Muscle of leg (tissue), 11 donors: ENCODE measurements around the gene ZNF500. TPM values are rescaled to one million over a fixed set of nuclear protein-coding genes. Genes with fewer than 3 reads are reported as not detected.

Experiments
- DNase-seq: peaks from one replicate; pipeline ENCODE4 v3.0.0; 2013
- H3K27ac ChIP-seq: one replicate; pipeline ENCODE4 v1.5.1; 2013; ENCODE audit warnings: mild to moderate bottlenecking, low read length, control low read depth
- H3K27me3 ChIP-seq: one replicate; pipeline ENCODE4 v1.6.1; 2013; ENCODE audit warnings: low read length; ENCODE audit not compliant: control insufficient read depth, insufficient read depth
- H3K36me3 ChIP-seq: one replicate; pipeline ENCODE4 v1.6.1; 2013; ENCODE audit warnings: low read length; ENCODE audit not compliant: control insufficient read depth, insufficient read depth
- H3K4me1 ChIP-seq: one replicate; pipeline ENCODE4 v1.6.1; 2013; ENCODE audit warnings: low read length; ENCODE audit not compliant: control insufficient read depth, insufficient read depth
- H3K4me3 ChIP-seq: one replicate; pipeline ENCODE4 v1.5.1; 2013; ENCODE audit warnings: low read length, control low read depth
- H3K9me3 ChIP-seq: replicated peaks from 2 replicates; pipeline ENCODE4 v1.6.1; 2013; ENCODE audit warnings: low read depth, low read length; ENCODE audit not compliant: control insufficient read depth
- WGBS: methylation state at CpG from one replicate; pipeline ENCODE4 v1.1.5; 2013; ENCODE audit warnings: missing lambda C conversion rate; ENCODE audit not compliant: insufficient coverage; 5-methylcytosine and 5-hydroxymethylcytosine counted together
- polyA plus RNA-seq, 8 donors: library from polyadenylated mRNA; unstranded; fragments of 120-200 nt; gene quantifications; one replicate each; pipeline versions ENCODE4 v1.2.1 to v1.2.3, GENCODE V29; 2013; ENCODE audit warnings: inconsistent platforms in 1 of 8, low replicate concordance in 1 of 8; ENCODE audit not compliant: insufficient read length in 8 of 8, insufficient read depth in 1 of 8
- total RNA-seq: library from RNA; stranded (reverse); fragments of 120-200 nt; gene quantifications from one replicate; pipeline ENCODE4 v1.2.4, GENCODE V29; 2013

The ZNF500 gene
- total and polyA plus RNA-seq, 9 donors: 9.0 to 12.9 (median 10.1) TPM

DNA sequence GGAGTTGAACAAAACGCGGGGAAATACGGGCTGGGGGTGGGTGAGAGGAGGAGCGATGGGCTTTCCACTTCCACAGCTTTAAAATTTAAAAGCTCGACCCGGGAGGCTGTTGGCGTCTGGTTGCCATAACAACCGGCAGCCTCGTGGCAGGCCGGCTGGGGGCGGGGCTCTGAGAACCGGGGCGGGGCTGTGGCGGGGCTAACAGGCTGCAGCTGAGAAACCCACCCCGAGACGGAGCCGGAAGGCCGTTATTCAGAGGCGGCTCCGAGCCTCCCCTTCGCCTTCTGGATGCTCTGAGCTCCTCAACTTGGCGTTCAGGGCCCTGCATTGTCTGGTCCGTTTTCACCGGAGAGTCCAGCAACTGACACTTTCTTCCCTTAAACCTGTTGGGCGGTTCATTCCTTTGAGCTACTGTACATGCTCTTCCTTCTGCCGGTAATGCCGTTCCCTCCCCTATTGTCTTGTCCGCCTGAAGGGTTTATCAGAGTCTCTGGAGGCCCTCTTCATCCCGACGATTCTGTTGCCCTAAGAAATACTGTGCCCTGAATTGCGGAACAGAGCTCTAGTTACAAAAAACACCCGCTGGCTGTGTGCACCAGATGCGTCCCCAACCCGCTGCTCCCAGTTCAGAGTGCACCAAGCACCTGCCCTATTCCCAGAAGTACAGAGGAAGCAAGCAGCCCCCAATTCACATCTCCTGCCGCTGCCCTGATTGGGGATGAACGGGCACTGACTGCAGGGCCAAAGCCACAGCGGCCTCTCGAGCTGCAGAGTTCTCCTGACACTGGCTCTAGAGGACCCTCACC, 32.0 kb downstream of the ZNF500 start:
- peak; percentile 94 for DNase-seq
- Histone ChIP-seq H3K27me3 (no peaks in the 10 kb centered on the region), H3K4me3 (peak overlapping the region; percentile 99), H3K27ac (peak overlapping the region; percentile 96), H3K4me1 (peaks cover 12% of the 10 kb centered on the region), H3K9me3 (no peaks in the 10 kb centered on the region), H3K36me3 (peaks cover 12% of the 10 kb centered on the region)
- 5% methylated on average over 30 of the region's 38 CpGs for WGBS

DNA sequence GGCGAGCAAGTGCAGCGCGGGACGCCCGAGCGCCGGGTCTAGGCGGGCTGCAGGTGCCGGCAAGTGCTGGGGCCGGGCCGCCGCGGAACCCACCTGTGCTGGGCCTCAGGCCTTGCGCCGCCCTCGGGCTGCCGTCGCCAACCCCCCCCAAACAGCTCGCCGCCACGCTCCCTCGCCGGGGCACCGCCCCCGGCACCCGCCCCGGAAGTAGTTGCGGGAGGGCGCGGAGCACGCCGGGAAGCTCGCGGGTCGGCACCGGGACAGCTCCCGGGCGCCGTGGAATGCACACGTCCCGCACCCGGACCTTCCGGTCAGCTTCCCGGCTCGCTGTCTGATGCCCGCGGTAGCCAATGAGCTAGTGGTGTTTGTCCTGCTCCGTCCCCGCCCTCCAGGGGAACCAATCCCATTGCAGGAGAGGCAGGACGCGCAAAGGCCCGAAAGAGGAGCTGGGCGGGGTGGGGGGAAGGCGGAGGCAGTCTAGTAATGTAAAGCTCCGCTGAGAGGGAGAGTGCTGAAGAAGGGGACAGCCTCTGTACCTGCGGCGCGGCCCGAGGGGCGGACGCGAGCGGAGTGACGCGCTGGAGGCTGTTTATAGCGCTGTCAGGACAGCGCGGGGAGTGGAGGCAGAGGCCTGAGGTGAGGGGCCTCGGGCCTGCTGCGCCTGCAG, 32.8 kb downstream of the ZNF500 start, which contains the start of the genes ANKS3 and DNAAF8:
Gene ANKS3, minus strand, starts transcription at position 209 of the 667 bp plus-strand sequence. CDS start 4,122 bp downstream, outside the sequence.
Gene DNAAF8, plus strand, starts transcription at position 475 of the 667 bp plus-strand sequence. CDS start 1,978 bp downstream, outside the sequence.
- H3K9me3 ChIP-seq: no peaks in the 10 kb centered on the region
- H3K27me3 ChIP-seq: no peaks in the 10 kb centered on the region
- H3K36me3 ChIP-seq: peaks cover 18% of the 10 kb centered on the region
- H3K4me3 ChIP-seq: peak within 1 kb of the TSS; percentile 99
- WGBS: under 1% methylated on average over 70 of the region's 70 CpGs
- H3K27ac ChIP-seq: peak within 1 kb of the TSS; percentile 96
- DNase-seq: peak; percentile 99
- peaks cover 12% of the 10 kb centered on the region for H3K4me1 ChIP-seq

DNA sequence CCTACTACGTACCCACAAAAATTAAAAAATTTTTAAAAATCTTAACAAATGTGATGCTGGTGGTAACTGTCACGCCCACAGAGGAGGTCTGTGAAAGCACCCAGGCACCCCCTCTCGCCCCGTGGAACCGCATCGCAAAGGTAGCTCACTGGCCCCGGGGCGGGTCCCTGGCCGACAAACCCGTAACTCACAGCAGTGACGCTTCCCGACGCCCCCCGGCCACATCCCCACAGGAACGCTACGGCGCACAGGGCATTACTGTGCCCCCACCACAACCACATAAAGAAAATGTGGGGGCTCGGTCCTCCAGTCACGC, 33.3 kb downstream of the ZNF500 start:
- Histone ChIP-seq H3K27me3 (no peaks in the 10 kb centered on the region), H3K9me3 (no peaks in the 10 kb centered on the region), H3K36me3 (peaks cover 22% of the 10 kb centered on the region), H3K4me3 (peak overlapping the region; percentile 99), H3K4me1 (peaks cover 12% of the 10 kb centered on the region), H3K27ac (peak overlapping the region; percentile 69)
- DNase-seq: no peak
- 0% methylated on average over 14 of the region's 19 CpGs for WGBS

DNA sequence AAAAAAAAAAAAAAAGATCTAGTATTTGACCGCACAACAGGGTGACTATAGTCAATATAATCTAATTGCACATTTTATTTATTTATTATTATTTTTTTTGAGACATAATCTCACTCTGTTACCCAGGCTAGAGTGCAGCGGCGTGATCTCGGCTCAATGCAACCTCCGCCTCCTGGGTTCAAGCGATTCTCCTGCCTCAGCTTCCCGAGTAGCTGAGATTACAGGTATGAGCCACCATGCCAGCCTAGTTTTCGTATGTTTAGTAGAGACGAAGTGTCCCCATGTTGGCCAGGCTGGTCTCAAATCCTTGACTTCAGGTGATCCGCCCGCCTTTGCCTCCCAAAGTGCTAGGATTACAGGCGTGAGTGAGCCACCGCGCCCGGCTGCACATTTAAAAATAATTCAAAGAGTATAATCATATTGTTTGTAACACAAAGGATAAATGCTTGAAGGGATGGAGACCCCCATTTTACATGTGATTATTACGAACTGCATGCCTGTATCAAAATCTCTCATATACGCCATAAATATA, 33.7 kb downstream of the ZNF500 start:
- H3K27me3 ChIP-seq: no peaks in the 10 kb centered on the region
- peaks cover 27% of the 10 kb centered on the region for H3K36me3 ChIP-seq
- H3K4me3 ChIP-seq: peak overlapping the region; percentile 99
- WGBS: 14% methylated on average over 8 of the region's 17 CpGs
- no peaks in the 10 kb centered on the region for H3K9me3 ChIP-seq
- DNase-seq: no peak
- no peak overlapping the region for H3K27ac ChIP-seq
- peaks cover 12% of the 10 kb centered on the region for H3K4me1 ChIP-seq

DNA sequence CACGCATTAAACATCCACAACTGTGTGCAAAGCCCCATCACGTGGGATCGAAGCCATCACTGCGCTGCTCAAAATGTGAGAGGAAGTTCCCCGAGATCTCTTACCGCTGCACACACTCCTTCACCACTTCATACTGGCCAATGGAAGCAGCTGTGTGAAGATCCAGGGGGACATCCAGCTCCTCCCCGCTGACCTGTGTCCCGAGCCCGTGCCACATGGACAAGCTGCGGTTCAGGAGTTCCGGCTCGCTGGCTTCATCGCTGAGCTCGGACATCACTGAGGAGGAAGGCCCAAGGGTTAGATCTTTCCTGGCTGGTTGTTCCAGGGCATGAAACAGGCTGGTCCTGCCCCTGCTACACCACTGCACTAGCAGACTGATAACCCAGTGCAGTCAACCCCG, 37.1 kb downstream of the ZNF500 start:
- H3K36me3 ChIP-seq: peaks cover 50% of the 10 kb centered on the region
- peaks cover 4% of the 10 kb centered on the region for H3K4me1 ChIP-seq
- WGBS: 87% methylated on average over 14 of the region's 15 CpGs
- no peak overlapping the region for H3K27ac ChIP-seq
- no peak overlapping the region for H3K4me3 ChIP-seq
- no peaks in the 10 kb centered on the region for H3K9me3 ChIP-seq
- DNase-seq: no peak
- no peaks in the 10 kb centered on the region for H3K27me3 ChIP-seq

DNA sequence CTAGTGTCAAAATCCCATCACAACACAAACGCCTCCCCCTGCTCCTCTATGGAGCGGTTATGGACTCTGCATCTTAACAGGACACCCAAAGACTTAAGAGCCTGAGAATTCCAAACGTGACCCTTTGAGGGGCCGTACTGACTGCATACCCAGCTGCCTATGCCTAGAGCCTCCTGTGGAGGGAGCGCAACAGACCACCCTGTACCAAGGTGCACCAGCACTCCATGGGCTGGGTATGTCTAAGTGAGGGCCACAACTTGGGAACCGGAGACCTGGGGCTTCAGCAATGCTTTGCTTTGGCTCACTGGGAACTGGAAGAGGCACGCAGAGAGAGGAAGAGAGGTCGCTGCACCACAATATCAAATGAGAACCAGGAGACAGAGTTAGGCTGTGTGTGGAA, 38.3 kb downstream of the ZNF500 start:
- no peak for DNase-seq
- no peak overlapping the region for H3K4me3 ChIP-seq
- H3K27me3 ChIP-seq: no peaks in the 10 kb centered on the region
- H3K4me1 ChIP-seq: peaks cover 3% of the 10 kb centered on the region
- peaks cover 51% of the 10 kb centered on the region for H3K36me3 ChIP-seq
- H3K9me3 ChIP-seq: no peaks in the 10 kb centered on the region
- H3K27ac ChIP-seq: no peak overlapping the region
- 95% methylated on average over 6 of the region's 8 CpGs for WGBS

DNA sequence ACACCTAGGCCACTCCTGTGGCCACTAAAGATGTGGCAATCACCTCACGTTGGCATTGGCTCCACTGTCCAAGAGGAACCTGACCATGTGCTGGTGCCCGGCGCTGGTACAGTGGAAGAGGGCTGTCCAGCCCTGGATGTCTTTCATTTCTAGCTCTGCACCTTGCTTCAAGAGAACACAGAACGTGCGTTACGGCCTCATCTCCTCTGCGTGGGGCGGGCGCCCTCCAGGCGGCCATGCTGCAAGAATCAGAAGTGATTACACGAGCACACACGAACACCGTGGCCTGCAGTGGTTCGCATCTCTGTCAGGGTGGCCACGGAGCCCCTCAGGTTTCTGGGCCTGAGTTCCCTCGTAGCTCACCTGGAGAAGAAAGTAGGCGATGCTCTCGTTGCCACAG, 40.3 kb downstream of the ZNF500 start:
- Histone ChIP-seq H3K4me3 (no peak overlapping the region), H3K9me3 (no peaks in the 10 kb centered on the region), H3K27ac (no peak overlapping the region), H3K4me1 (no peaks in the 10 kb centered on the region), H3K27me3 (no peaks in the 10 kb centered on the region), H3K36me3 (peaks cover 62% of the 10 kb centered on the region)
- WGBS: 94% methylated on average over 18 of the region's 18 CpGs
- no peak for DNase-seq

DNA sequence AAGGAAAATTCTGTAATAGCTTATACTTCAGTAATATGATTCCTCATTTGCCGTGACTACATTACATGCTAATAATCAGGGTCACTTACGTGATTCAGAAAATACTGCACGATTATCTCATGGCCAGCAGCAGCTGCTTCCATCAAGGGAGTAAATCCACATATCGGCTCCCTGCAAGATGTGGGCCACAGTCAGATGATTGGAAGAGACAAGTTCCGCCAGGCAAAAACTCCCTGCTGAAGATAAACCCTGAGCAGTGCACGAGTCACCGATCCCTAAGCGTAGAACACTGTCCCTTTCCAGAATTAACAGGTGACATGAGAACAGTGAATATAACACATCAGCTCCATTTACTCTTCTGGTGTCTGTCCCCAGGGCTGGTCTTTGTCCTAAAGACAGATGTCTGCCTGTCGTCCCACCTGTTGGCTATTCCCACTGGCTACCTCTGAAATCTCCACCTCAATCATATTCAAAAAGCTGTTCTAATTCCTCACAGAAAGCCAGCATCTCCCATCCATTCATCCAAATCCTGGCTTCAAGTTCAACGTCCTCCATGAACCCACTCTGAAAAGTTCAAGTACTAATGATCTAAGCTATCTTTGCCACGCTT, 42.2 kb downstream of the ZNF500 start:
- 72% methylated on average over 10 of the region's 11 CpGs for WGBS
- Histone ChIP-seq H3K9me3 (no peaks in the 10 kb centered on the region), H3K27me3 (no peaks in the 10 kb centered on the region), H3K36me3 (peaks cover 51% of the 10 kb centered on the region), H3K4me3 (no peak overlapping the region), H3K4me1 (no peaks in the 10 kb centered on the region), H3K27ac (no peak overlapping the region)
- DNase-seq: no peak

DNA sequence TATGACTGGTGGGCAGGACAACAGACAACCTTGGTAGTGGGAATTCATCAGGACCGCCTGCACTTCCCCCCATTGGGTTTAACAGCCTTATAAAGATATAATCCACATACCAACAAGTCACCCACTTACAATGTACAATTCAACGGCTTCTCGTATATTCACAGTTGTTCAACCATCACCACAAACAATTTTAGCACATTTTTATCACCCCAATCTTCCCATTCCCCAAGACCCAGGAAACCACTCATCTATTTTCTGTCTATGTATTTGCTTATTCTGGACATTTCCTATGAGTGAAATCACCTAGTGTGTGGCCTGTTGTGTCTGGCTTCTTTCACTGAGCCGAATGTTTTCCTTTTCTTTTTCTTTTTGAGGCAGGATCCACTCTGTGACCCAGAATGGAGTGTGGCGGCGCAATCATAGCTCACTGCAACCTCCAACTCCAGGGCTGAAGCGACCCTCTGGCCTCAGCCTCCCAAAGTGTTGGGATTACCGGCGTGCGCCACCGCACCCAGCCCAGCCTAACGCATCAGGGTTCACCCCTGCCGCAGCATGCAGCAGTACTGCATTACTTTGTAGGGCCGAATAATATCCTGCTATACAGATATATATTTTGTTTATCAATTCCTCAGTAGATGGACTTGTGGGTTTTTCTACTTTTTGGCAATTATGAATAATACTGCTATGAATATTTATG, 43.7 kb downstream of the ZNF500 start:
- Histone ChIP-seq H3K9me3 (no peaks in the 10 kb centered on the region), H3K36me3 (peaks cover 41% of the 10 kb centered on the region), H3K27me3 (no peaks in the 10 kb centered on the region), H3K27ac (no peak overlapping the region), H3K4me1 (no peaks in the 10 kb centered on the region), H3K4me3 (no peak overlapping the region)
- no peak for DNase-seq
- 94% methylated on average over 5 of the region's 14 CpGs for WGBS
